Measurements from ENCODE around the gene TJP1.

TJP1 gene

DNA sequence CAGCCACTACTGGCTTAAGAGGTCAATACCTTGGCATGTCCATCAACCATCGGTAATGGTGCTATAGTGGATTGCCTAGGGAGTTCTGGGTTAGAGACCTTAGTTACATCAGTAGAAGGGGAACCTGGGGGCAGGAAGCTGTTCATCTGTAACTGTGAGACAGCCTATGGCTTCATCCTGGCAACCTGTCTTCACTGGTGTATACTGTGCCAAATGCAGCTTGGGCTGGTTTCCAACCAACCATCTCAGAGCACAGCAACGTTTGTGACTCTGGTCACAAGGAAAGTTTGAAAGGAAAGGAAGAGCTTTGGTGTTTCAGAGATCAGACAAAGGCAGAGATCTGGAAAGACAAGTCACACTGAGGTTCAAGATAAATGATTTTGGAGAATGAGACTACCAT lies 93.8 kb downstream of the TJP1 start:
- ATAC-seq, result no peak

DNA sequence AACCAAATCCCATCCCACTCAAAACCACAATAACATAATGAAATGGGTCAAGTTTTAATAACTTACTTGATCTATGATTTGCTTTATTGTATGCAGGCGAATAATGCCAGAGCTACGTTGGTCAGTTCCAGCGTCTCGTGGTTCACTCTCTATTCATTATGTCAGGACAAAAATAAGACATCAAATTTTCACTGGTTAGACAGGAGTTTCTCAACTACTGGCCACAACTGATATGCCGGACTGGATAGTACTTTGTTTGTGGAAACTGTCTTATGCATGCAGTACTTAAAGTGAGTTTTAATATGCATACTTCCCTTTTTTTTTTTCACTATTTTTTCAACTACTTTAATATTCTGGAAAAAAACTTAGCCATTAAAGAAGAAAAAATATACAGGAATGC lies 94.4 kb downstream of the TJP1 start:
- TF ChIP-seq PPARA (CRISPR knock-in tag; IDR thresholded peaks at IDR 0.05; ENCODE audit: borderline replicate concordance), result no peak
- TF ChIP-seq ARNTL (CRISPR knock-in tag; IDR thresholded peaks at IDR 0.05; ENCODE audit: borderline replicate concordance, low read depth), result no peak
- no peak for TF ChIP-seq OSR1 (CRISPR knock-in tag; IDR thresholded peaks at IDR 0.05)
- no peak for TF ChIP-seq CSDC2 (CRISPR knock-in tag; IDR thresholded peaks at IDR 0.05)
- no peak for TF ChIP-seq BACH2 (CRISPR knock-in tag; IDR thresholded peaks at IDR 0.05; ENCODE audit: borderline replicate concordance)
- no peak for TF ChIP-seq RARB (CRISPR knock-in tag; IDR thresholded peaks at IDR 0.05)
- TF ChIP-seq ZNF8 (CRISPR knock-in tag; IDR thresholded peaks at IDR 0.05), result no peak
- TF ChIP-seq ZC3H10 (CRISPR knock-in tag; IDR thresholded peaks at IDR 0.05), result no peak
- TF ChIP-seq ZFP30 (CRISPR knock-in tag; IDR thresholded peaks at IDR 0.05), result no peak
- no peak for TF ChIP-seq ZNF565 (CRISPR knock-in tag; conservative IDR thresholded peaks at IDR 0.05; ENCODE audit: low read depth)
- TF ChIP-seq, protein P1, sequence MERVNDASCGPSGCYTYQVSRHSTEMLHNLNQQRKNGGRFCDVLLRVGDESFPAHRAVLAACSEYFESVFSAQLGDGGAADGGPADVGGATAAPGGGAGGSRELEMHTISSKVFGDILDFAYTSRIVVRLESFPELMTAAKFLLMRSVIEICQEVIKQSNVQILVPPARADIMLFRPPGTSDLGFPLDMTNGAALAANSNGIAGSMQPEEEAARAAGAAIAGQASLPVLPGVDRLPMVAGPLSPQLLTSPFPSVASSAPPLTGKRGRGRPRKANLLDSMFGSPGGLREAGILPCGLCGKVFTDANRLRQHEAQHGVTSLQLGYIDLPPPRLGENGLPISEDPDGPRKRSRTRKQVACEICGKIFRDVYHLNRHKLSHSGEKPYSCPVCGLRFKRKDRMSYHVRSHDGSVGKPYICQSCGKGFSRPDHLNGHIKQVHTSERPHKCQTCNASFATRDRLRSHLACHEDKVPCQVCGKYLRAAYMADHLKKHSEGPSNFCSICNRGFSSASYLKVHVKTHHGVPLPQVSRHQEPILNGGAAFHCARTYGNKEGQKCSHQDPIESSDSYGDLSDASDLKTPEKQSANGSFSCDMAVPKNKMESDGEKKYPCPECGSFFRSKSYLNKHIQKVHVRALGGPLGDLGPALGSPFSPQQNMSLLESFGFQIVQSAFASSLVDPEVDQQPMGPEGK (CRISPR knock-in tag; IDR thresholded peaks at IDR 0.05; ENCODE audit: borderline replicate concordance), result no peak

More for the DNA sequence above, 93.8 kb downstream of the TJP1 start:
- TF ChIP-seq ZFP3 (CRISPR knock-in tag; IDR thresholded peaks at IDR 0.05) (no peak), ZNF8 (CRISPR knock-in tag; IDR thresholded peaks at IDR 0.05) (no peak), RARB (CRISPR knock-in tag; IDR thresholded peaks at IDR 0.05) (no peak), ZFP30 (CRISPR knock-in tag; IDR thresholded peaks at IDR 0.05) (no peak), PPARA (CRISPR knock-in tag; IDR thresholded peaks at IDR 0.05; ENCODE audit: borderline replicate concordance) (no peak), ARNTL (CRISPR knock-in tag; IDR thresholded peaks at IDR 0.05; ENCODE audit: borderline replicate concordance, low read depth) (no peak), ZNF565 (CRISPR knock-in tag; conservative IDR thresholded peaks at IDR 0.05; ENCODE audit: low read depth) (no peak), OSR1 (CRISPR knock-in tag; IDR thresholded peaks at IDR 0.05) (no peak), TOX (CRISPR knock-in tag; IDR thresholded peaks at IDR 0.05; ENCODE audit: borderline replicate concordance) (no peak), ISL1 (CRISPR knock-in tag; IDR thresholded peaks at IDR 0.05) (no peak), BACH2 (CRISPR knock-in tag; IDR thresholded peaks at IDR 0.05; ENCODE audit: borderline replicate concordance) (no peak), ZNF70 (CRISPR knock-in tag; IDR thresholded peaks at IDR 0.05) (no peak), ZC3H10 (CRISPR knock-in tag; IDR thresholded peaks at IDR 0.05) (no peak)
- TF ChIP-seq, protein P2, sequence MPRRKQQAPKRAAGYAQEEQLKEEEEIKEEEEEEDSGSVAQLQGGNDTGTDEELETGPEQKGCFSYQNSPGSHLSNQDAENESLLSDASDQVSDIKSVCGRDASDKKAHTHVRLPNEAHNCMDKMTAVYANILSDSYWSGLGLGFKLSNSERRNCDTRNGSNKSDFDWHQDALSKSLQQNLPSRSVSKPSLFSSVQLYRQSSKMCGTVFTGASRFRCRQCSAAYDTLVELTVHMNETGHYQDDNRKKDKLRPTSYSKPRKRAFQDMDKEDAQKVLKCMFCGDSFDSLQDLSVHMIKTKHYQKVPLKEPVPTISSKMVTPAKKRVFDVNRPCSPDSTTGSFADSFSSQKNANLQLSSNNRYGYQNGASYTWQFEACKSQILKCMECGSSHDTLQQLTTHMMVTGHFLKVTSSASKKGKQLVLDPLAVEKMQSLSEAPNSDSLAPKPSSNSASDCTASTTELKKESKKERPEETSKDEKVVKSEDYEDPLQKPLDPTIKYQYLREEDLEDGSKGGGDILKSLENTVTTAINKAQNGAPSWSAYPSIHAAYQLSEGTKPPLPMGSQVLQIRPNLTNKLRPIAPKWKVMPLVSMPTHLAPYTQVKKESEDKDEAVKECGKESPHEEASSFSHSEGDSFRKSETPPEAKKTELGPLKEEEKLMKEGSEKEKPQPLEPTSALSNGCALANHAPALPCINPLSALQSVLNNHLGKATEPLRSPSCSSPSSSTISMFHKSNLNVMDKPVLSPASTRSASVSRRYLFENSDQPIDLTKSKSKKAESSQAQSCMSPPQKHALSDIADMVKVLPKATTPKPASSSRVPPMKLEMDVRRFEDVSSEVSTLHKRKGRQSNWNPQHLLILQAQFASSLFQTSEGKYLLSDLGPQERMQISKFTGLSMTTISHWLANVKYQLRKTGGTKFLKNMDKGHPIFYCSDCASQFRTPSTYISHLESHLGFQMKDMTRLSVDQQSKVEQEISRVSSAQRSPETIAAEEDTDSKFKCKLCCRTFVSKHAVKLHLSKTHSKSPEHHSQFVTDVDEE (CRISPR knock-in tag; IDR thresholded peaks at IDR 0.05), result no peak
- TF ChIP-seq, protein P1 (CRISPR knock-in tag; IDR thresholded peaks at IDR 0.05; ENCODE audit: borderline replicate concordance), result no peak

DNA sequence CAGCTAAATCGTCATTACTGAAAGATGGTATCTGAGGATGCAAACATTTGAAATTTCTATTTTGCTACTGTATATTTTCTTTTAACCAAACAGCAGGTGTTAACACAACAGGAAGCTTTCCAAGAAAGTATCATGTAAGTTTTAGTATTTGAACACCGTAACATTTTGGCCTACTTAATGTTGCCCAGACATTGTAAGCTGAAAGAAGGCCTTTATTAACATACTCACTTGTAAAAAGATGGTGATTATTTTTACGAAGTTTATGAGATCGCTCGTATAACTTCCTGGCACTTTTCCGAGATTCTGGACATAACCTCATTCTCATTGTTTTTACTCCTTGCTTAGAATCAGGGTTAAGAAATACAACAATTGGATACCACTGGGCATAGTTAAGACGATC lies 95.7 kb downstream of the TJP1 start:
- TF ChIP-seq ZNF565 (CRISPR knock-in tag; conservative IDR thresholded peaks at IDR 0.05; ENCODE audit: low read depth), result no peak
- TF ChIP-seq, protein P3, sequence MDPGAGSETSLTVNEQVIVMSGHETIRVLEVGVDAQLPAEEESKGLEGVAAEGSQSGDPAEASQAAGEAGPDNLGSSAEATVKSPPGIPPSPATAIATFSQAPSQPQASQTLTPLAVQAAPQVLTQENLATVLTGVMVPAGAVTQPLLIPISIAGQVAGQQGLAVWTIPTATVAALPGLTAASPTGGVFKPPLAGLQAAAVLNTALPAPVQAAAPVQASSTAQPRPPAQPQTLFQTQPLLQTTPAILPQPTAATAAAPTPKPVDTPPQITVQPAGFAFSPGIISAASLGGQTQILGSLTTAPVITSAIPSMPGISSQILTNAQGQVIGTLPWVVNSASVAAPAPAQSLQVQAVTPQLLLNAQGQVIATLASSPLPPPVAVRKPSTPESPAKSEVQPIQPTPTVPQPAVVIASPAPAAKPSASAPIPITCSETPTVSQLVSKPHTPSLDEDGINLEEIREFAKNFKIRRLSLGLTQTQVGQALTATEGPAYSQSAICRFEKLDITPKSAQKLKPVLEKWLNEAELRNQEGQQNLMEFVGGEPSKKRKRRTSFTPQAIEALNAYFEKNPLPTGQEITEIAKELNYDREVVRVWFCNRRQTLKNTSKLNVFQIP (CRISPR knock-in tag; IDR thresholded peaks at IDR 0.05; ENCODE audit: borderline replicate concordance, low read depth), result no peak
- TF ChIP-seq ZC3H10 (CRISPR knock-in tag; IDR thresholded peaks at IDR 0.05), result no peak
- no peak for TF ChIP-seq TOX (CRISPR knock-in tag; IDR thresholded peaks at IDR 0.05; ENCODE audit: borderline replicate concordance)
- TF ChIP-seq, protein P4, sequence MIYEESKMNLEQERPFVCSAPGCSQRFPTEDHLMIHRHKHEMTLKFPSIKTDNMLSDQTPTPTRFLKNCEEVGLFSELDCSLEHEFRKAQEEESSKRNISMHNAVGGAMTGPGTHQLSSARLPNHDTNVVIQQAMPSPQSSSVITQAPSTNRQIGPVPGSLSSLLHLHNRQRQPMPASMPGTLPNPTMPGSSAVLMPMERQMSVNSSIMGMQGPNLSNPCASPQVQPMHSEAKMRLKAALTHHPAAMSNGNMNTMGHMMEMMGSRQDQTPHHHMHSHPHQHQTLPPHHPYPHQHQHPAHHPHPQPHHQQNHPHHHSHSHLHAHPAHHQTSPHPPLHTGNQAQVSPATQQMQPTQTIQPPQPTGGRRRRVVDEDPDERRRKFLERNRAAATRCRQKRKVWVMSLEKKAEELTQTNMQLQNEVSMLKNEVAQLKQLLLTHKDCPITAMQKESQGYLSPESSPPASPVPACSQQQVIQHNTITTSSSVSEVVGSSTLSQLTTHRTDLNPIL (CRISPR knock-in tag; IDR thresholded peaks at IDR 0.05; ENCODE audit: low read depth), result no peak
- TF ChIP-seq BACH2 (CRISPR knock-in tag; IDR thresholded peaks at IDR 0.05; ENCODE audit: borderline replicate concordance), result no peak
- ATAC-seq, result no peak

More for the DNA sequence above, 94.4 kb downstream of the TJP1 start:
- ATAC-seq, result no peak
